NCI-H69 (cell line): ENCODE results near the gene OR2T8.

Source experiments
- DNase-seq: peaks from one replicate; lab custom pipeline; 2025; lab: John Stamatoyannopoulos, UW

Gene OR2T8

DNA sequence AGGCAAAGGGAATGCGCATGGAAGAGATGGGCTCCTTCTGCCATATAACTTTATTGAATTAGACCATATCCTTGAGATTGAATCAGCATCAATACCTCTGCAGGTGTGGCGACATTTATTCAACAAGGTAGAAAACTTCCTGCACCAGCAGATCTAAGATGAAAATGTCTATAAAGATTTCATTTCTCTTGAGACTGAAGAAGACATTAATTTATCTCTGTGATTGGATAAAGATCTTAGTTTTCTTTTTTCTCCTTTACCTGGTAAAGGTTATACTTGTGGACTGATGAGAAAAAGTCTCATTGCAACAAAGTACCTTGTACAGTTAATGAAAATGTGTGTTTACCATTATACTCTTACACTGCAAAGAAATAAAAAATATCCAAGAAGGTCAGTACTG lies at the start of gene OR2T8:
OR2T8 (plus strand) TSS at position 301 of the 400 bp plus-strand sequence. CDS start 766 bp downstream, outside the sequence.
- no peak for DNase-seq

- DNase-seq: no peak
Observed at GRCh38 chr1:247883346-247883745, 36.7 kb upstream of the OR2T8 start.

- DNase-seq: no peak
Observed at GRCh38 chr1:247884797-247885413, 35.1 kb upstream of the OR2T8 start.

GRCh38 chr1:247895163-247895637 lies 24.9 kb upstream of the OR2T8 start, which contains the start of gene OR2W3:
OR2W3 (plus strand) TSS chr1:247895587; CDS start chr1:247895587, 0 bp downstream.
- DNase-seq: no peak

DNA sequence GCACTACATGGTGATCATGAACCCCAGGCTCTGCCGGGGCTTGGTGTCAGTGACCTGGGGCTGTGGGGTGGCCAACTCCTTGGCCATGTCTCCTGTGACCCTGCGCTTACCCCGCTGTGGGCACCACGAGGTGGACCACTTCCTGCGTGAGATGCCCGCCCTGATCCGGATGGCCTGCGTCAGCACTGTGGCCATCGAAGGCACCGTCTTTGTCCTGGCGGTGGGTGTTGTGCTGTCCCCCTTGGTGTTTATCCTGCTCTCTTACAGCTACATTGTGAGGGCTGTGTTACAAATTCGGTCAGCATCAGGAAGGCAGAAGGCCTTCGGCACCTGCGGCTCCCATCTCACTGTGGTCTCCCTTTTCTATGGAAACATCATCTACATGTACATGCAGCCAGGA lies 24.1 kb upstream of the OR2T8 start:
- no peak for DNase-seq

DNA sequence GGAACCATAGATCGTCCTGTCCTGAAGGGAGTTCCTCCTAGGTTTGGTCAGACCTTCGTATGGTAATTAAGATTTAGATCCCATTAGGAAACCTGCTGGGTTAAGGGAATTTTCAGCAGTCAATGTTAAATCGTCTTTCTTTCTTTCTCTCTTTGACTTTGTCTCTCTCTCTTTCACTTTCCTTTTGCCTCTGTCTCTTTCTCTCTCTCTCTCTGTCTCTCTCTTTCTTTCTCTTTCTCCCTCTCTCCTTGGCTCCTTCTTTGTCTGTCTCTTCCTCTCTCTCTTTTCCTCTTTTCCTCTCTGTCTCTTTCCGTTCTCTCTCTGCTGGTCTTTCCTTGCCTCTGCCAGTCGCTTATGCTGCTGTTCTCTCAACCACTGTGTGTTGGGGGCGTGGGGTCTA lies 15.9 kb upstream of the OR2T8 start:
- no peak for DNase-seq

- DNase-seq: no peak
Observed at GRCh38 chr1:247905181-247905580, 14.9 kb upstream of the OR2T8 start.

GRCh38 chr1:247905910-247906503 lies 14.0 kb upstream of the OR2T8 start:
- no peak for DNase-seq

- no peak for DNase-seq
Observed at GRCh38 chr1:247906504-247907047, 13.5 kb upstream of the OR2T8 start.

GRCh38 chr1:247908766-247909165 lies 11.3 kb upstream of the OR2T8 start:
- no peak for DNase-seq

DNA sequence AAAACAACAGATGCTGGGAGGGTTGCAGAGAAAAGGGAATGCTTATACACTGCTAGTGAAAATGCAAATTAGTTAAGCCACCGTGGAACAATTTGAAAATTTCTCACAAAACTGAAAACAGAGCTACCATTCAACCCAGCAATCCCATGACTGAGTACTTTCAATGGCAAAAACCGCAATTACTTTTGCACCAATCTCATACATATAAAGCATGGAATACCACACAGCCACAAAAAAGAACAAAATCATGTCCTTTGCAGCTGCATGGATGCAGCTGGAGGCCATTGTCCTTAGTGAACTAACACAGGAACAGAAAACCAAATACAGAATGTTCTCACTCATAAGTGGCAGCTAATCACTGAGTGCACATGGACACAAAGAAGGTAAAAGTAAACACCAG lies 6.3 kb upstream of the OR2T8 start:
- no peak for DNase-seq

GRCh38 chr1:247914941-247915662 lies 5.0 kb upstream of the OR2T8 start:
- DNase-seq: no peak

- DNase-seq: no peak
Observed at GRCh38 chr1:247923941-247924340, 3.9 kb downstream of the OR2T8 start.

DNA sequence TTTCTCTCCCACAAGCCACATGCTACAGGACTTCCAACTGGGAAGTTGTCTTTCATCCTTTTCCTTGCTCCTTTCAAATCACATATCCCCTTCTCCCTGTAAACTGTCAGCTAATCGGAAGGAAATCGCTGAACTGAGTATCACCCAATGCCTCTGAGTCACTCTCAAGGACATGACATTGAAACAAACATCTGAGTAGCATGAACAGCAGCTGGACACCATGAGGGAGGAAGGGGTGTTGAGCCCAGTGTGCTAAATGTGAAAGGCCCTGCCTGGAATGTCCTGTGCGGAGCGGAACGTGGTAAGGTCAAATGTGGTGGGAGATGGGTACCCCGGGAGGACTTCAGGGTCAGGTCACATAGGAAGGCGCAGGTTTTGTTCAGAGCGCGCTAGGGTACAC lies 4.8 kb downstream of the OR2T8 start, which contains the start of gene OR2AJ1:
OR2AJ1 (plus strand) TSS at position 22 of the 400 bp plus-strand sequence. CDS start 8,880 bp downstream, outside the sequence.
- DNase-seq: no peak

GRCh38 chr1:247933989-247934388 lies 13.9 kb downstream of the OR2T8 start:
- no peak for DNase-seq

- DNase-seq: no peak
Observed at GRCh38 chr1:247935781-247936180, 15.7 kb downstream of the OR2T8 start.

- DNase-seq: no peak
Observed at GRCh38 chr1:247936415-247936814, 16.4 kb downstream of the OR2T8 start.

GRCh38 chr1:247936965-247937734 lies 17.1 kb downstream of the OR2T8 start:
- DNase-seq: peak; percentile 18

DNA sequence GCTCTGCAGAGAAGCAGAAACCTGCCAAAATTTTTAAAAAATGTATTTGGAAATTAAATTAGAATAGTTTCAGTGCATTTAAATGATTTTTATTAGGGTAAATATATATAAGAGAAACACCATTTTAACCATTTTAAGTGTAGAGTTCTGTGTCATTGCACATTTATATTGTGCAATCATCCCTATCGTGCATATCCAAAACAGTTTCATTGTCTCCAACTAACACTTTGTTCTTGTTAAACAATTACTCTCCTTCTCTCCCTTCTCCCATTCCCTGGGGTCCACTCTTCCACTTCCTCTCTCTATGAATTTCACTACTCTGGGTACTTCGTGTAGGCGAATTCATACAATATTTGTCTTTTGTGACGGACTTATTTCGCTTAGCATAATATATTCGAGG lies 22.6 kb downstream of the OR2T8 start:
- DNase-seq: no peak

DNA sequence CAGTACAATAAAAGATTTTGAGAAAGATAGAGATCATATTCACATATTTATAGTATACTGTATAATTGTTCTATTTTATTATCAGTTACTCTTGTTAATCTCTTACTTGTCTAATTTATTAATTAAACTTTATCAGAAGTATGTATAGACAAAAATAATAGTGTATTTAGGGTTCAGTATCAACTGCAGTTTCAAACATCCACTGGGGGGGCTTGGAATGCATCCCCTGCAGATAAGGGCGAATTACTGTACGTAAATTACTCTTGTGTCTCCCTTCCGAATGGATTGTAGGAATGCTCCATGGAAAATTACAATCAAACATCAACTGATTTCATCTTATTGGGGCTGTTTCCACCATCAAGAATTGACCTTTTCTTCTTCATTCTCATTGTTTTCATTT lies 28.5 kb downstream of the OR2T8 start, which contains the start of gene OR2L8:
OR2L8 (plus strand) TSS at position 301 of the 400 bp plus-strand sequence; CDS start at position 301, 0 bp downstream.
- no peak for DNase-seq

DNA sequence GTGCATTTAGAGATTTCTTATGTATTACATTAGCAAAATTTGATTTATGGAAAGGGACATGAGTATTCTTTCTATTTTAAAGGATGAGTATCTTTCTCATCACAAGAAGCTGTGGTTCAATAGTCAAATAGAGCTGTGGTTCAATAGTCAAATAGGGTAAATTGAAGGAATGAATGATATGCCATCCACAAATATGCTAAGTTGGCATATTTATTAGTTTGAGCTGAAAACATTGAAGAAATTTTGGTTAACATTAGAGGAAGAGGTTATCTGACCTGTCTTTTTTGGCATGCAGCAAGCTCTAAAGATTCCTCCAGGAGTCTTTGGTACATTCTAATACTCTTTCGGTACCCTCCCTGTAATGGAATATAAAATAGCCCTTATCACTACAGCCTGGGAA lies 33.4 kb downstream of the OR2T8 start:
- no peak for DNase-seq

DNA sequence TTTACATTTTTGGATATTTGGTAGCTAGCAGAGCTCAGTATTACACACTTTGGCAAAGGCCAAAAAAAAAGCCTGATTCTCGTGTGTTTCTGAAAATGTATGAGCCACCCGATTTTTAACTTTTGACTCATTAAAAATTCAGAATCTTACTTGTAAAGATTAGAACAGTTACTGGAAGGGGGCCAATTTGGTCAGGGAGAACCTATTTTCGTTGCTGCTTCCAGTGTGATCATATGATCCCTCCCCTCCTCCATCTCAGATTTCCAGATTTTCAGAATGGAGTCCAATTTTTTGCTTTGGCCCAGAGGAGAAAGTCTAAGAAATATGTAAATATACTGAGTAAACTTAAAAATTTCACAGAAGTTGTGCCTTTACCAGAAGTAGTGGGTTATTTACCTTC lies 41.7 kb downstream of the OR2T8 start:
- DNase-seq: no peak
